Neural progenitor cell (in vitro differentiated cells): ENCODE data around the gene ASCL5.

ENCODE experiments used
- EZH2 ChIP-seq: fragments of 200-600 bp; sonication (generic); IDR thresholded peaks from 2 replicates; pipeline ENCODE4 v1.6.1; 2017; ENCODE audit warnings: antibody characterized with exemption, mild to moderate bottlenecking, moderate library complexity
- EZH2phosphoT487 ChIP-seq: fragments of 200-600 bp; sonication (generic); IDR thresholded peaks from 2 replicates; pipeline ENCODE4 v1.6.1; 2017; ENCODE audit warnings: antibody characterized with exemption
- TF ChIP-seq, protein P1 (sequence below): fragments of 200-600 bp; sonication (generic); IDR thresholded peaks from 2 replicates; pipeline ENCODE4 v1.5.1; 2017; ENCODE audit warnings: antibody characterized with exemption, mild to moderate bottlenecking

DNA sequence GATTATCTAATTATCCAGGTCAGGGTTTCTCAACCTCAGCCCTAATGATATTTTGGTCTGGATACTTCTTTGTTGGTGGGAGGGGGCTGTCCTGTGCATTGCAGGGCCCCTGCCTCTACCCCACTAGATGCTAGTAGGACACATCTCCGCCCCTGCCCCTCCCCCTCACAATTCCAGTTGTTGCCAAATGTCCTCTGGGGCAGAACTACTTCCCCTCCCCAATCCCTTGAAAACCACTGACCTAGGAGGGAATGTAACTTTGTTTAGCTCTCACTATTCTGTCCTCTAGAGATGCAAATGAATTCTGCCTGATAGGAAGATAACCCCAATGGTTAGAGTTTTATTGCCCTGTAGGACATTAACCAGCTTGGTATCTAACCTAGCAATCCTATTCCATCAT, 22.8 kb downstream of the ASCL5 start:
- TF ChIP-seq, protein P1, sequence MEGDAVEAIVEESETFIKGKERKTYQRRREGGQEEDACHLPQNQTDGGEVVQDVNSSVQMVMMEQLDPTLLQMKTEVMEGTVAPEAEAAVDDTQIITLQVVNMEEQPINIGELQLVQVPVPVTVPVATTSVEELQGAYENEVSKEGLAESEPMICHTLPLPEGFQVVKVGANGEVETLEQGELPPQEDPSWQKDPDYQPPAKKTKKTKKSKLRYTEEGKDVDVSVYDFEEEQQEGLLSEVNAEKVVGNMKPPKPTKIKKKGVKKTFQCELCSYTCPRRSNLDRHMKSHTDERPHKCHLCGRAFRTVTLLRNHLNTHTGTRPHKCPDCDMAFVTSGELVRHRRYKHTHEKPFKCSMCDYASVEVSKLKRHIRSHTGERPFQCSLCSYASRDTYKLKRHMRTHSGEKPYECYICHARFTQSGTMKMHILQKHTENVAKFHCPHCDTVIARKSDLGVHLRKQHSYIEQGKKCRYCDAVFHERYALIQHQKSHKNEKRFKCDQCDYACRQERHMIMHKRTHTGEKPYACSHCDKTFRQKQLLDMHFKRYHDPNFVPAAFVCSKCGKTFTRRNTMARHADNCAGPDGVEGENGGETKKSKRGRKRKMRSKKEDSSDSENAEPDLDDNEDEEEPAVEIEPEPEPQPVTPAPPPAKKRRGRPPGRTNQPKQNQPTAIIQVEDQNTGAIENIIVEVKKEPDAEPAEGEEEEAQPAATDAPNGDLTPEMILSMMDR = no peak
- TF ChIP-seq EZH2 = no peak
- TF ChIP-seq EZH2phosphoT487 = no peak
